Right lobe of liver (tissue), 4 donors: ENCODE data around the gene POC1B.

ENCODE experiments used
- CTCF ChIP-seq, 4 donors: fragments of 200-600 bp in 3 of 4; fragments of 450-650 bp in 1 of 4; IDR thresholded peaks; one replicate each; pipeline versions ENCODE4 v1.5.1 to v1.8.0; 2016 to 2022; ENCODE audit warnings: antibody characterized with exemption in 4 of 4, mild to moderate bottlenecking in 2 of 4
- POLR2A ChIP-seq: fragments of 450-650 bp; IDR thresholded peaks from one replicate; pipeline ENCODE4 v1.6.1; 2017; ENCODE audit warnings: antibody characterized with exemption, mild to moderate bottlenecking
- donor health status: DM: no; HTN: no; CAD: no.
- donor health status: DM: no; HTN: no; CAD: no.
- donor health status: DM: no; HTN: yes; CAD: no.

DNA sequence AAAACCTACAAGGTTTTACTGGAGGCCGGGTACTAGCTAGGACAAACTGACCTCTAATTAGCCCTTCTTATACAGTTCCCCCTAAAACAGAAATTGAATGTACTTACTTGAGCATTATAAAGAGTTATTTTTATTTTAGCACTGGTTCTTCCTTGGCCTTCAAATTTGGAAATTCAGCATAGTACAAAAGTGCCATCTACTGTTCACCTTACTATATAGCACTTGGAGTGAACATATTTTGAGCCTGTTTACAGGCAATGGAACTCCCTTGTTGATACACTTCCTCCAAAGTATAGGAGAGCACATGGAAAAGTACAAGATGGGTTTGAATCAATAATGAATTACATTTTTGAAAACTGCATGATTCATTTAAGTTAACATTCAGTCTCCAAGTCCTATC lies 3.9 kb upstream of the POC1B start:
- TF ChIP-seq POLR2A (no peak), CTCF (IDR thresholded peaks at IDR 0.05) (peak; percentile 72 to 83 (median 72))
